Keratinocyte (primary cell): ENCODE data around the gene CIART. TPM values are rescaled to one million over a fixed set of nuclear protein-coding genes. Genes with fewer than 3 reads are reported as not detected.

Experiments used
- DNase-seq: peaks from one replicate; pipeline ENCODE4 v3.0.0-alpha.2; 2011; ENCODE audit warnings: low read depth, missing footprints, low spot score
- FAIRE-seq: peaks from 2 replicates; lab custom pipeline; 2011; peaks lifted over from hg19 to GRCh38; lab: Jason Lieb, UNC
- H2AFZ ChIP-seq: 2 replicates; pipeline ENCODE4 v1.6.0; 2012; ENCODE audit warnings: low read length, control low read depth, inconsistent platforms; ENCODE audit not compliant: control insufficient read depth
- H3K27ac ChIP-seq: 2 replicates; pipeline ENCODE4 v1.5.1; 2011; ENCODE audit warnings: low read length; ENCODE audit not compliant: control insufficient read depth, insufficient read depth
- H3K27me3 ChIP-seq: 3 replicates; pipeline ENCODE4 v1.6.0; 2011; ENCODE audit warnings: low read length; ENCODE audit not compliant: control insufficient read depth, insufficient read depth; ENCODE audit errors: extremely low read depth
- H3K36me3 ChIP-seq, 2 experiments: 2 replicates in 1 of 2; 3 replicates in 1 of 2; pipeline ENCODE4 v1.5.1; 2011; ENCODE audit warnings: low read length in 2 of 2, mild to moderate bottlenecking in 1 of 2; ENCODE audit not compliant: control insufficient read depth in 2 of 2, insufficient read depth in 2 of 2; ENCODE audit errors: extremely low read depth in 1 of 2
- H3K4me1 ChIP-seq: 3 replicates; pipeline ENCODE4 v1.5.1; 2011; ENCODE audit warnings: low read length; ENCODE audit not compliant: control insufficient read depth, insufficient read depth; ENCODE audit errors: extremely low read depth
- H3K4me2 ChIP-seq: 3 replicates; pipeline ENCODE4 v1.6.0; 2011; ENCODE audit warnings: low read depth, low read length; ENCODE audit not compliant: control insufficient read depth, insufficient read depth; ENCODE audit errors: extremely low read depth
- H3K4me3 ChIP-seq, 3 experiments: fragments of 200-600 bp in 1 of 3; sonication (generic) in 1 of 3; 2 replicates in 2 of 3; 3 replicates in 1 of 3; pipeline ENCODE4 v1.5.1; 2011 to 2016; ENCODE audit warnings: low read length in 3 of 3, mild to moderate bottlenecking in 3 of 3, control low read depth in 2 of 3, inconsistent platforms in 1 of 3, low read depth in 1 of 3, mixed read lengths in 1 of 3, mixed run types in 1 of 3, moderate library complexity in 1 of 3; ENCODE audit not compliant: control insufficient read depth in 2 of 3, insufficient read depth in 2 of 3; ENCODE audit errors: extremely low read depth in 1 of 3
- H3K79me2 ChIP-seq: 2 replicates; pipeline ENCODE4 v1.6.0; 2012; ENCODE audit warnings: low read length; ENCODE audit not compliant: control insufficient read depth, insufficient read depth
- H3K9ac ChIP-seq: 3 replicates; pipeline ENCODE4 v1.6.0; 2011; ENCODE audit warnings: low read length; ENCODE audit not compliant: control insufficient read depth, insufficient read depth; ENCODE audit errors: extremely low read depth
- H3K9me1 ChIP-seq: 3 replicates; pipeline ENCODE4 v1.6.0; 2011; ENCODE audit warnings: low read length; ENCODE audit not compliant: control insufficient read depth, insufficient read depth; ENCODE audit errors: extremely low read depth
- H3K9me3 ChIP-seq: 2 replicates; pipeline ENCODE4 v1.5.1; 2012; ENCODE audit warnings: low read depth, low read length; ENCODE audit not compliant: control insufficient read depth
- H4K20me1 ChIP-seq: 3 replicates; pipeline ENCODE4 v1.6.0; 2011; ENCODE audit warnings: low read length; ENCODE audit not compliant: control insufficient read depth, insufficient read depth; ENCODE audit errors: extremely low read depth
- EZH2 ChIP-seq: IDR thresholded peaks from one replicate; pipeline ENCODE4 v1.6.1; 2012; ENCODE audit warnings: inconsistent platforms, mild to moderate bottlenecking, low read length, moderate library complexity
- dilution Hi-C: fragments of 300-500 bp; cut with MboI; formaldehyde crosslinking; loops from one replicate; pipeline ENCODE4 v1.7.0; 2020; ENCODE audit warnings: low sequenced_read_pairs; ENCODE audit not compliant: extremely low pct_ligation_motif_present
- polyA plus RNA-seq, 5 experiments: library from polyadenylated mRNA; depleted of rRNA in 3 of 5; stranded (reverse) in 3 of 5; stranded (forward) in 1 of 5; unstranded in 1 of 5; fragments of >200 nt; gene quantifications; 1 replicate in 1 of 5; 2 replicates in 3 of 5; 3 replicates in 1 of 5; pipeline versions ENCODE4 v1.2.1 to v1.2.3, GENCODE V29; 2011 to 2012; ENCODE audit warnings: missing spikeins in 2 of 5, low read depth in 1 of 5, low replicate concordance in 1 of 5
- TF ChIP-seq, protein P1 (sequence below), 3 experiments: IDR thresholded peaks in 1 of 3; conservative IDR thresholded peaks in 1 of 3; optimal IDR thresholded peaks in 1 of 3; 2 replicates in 2 of 3; 3 replicates in 1 of 3; pipeline versions ENCODE3 to v1.5.1; 2011; ENCODE audit warnings: low read length in 3 of 3, mild to moderate bottlenecking in 3 of 3, moderate library complexity in 2 of 3, control low read depth in 1 of 3, inconsistent platforms in 1 of 3; ENCODE audit not compliant: insufficient read depth in 2 of 3; ENCODE audit errors: extremely low read depth in 1 of 3

The CIART gene
- polyA plus RNA-seq, 1 donor (not counting 4 experiments of a cell fraction or from before 2014, with no cell fraction given): 15.0 TPM

DNA sequence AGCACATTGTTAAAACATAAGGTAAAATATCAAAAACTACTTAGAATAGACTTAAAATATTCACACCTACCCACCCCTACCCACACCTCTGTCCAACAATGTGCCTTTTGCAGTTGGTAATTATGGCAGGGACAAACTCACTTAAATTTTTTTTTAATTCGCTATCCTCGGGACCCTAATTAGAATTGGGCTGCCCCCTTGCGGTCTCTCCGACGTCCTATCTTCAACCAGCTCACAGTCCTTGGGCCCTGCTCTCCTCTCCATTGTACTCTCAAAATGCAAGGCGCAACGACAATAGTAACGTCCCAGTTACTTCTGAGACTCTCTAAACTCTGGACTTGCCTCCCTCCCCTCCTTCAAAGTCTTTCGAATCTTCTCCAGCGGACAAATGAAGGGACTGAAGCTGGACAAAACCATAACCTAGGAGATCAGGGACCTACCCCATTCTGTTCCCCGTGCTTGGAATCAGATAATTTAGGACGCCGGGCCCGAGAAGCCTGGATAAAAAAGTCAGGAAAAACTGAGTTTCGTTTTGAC is 1.1 kb upstream of the CIART start:
- H3K27ac ChIP-seq: peak overlapping the region; percentile 91
- peak overlapping the region; percentile 42 to 77 (median 63) for H3K4me3 ChIP-seq
- peak overlapping the region; percentile 86 for H2AFZ ChIP-seq
- no peaks in the 10 kb centered on the region for H3K79me2 ChIP-seq
- H3K27me3 ChIP-seq: no peaks in the 10 kb centered on the region
- peak overlapping the region; percentile 93 for H3K4me2 ChIP-seq
- H3K36me3 ChIP-seq: peaks cover 2 to 7% of the 10 kb centered on the region in 2 experiments
- peak overlapping the region; percentile 90 for H3K9ac ChIP-seq
- no peaks in the 10 kb centered on the region for H4K20me1 ChIP-seq
- H3K9me1 ChIP-seq: no peaks in the 10 kb centered on the region
- dilution Hi-C loops: no loop called here
- DNase-seq: no peak
- peaks cover 18% of the 10 kb centered on the region for H3K4me1 ChIP-seq
- FAIRE-seq: peak; percentile 20
- TF ChIP-seq, protein P1, sequence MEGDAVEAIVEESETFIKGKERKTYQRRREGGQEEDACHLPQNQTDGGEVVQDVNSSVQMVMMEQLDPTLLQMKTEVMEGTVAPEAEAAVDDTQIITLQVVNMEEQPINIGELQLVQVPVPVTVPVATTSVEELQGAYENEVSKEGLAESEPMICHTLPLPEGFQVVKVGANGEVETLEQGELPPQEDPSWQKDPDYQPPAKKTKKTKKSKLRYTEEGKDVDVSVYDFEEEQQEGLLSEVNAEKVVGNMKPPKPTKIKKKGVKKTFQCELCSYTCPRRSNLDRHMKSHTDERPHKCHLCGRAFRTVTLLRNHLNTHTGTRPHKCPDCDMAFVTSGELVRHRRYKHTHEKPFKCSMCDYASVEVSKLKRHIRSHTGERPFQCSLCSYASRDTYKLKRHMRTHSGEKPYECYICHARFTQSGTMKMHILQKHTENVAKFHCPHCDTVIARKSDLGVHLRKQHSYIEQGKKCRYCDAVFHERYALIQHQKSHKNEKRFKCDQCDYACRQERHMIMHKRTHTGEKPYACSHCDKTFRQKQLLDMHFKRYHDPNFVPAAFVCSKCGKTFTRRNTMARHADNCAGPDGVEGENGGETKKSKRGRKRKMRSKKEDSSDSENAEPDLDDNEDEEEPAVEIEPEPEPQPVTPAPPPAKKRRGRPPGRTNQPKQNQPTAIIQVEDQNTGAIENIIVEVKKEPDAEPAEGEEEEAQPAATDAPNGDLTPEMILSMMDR (optimal IDR thresholded peaks at IDR 0.05 in 1 of 3, IDR thresholded peaks at IDR 0.05 in 1 of 3, conservative IDR thresholded peaks at IDR 0.05 in 1 of 3; ENCODE audit: extremely low read depth in 1 of 3, insufficient read depth in 2 of 3, low read length in 3 of 3): peak; percentile 67 to 76 (median 68)
- no peak for TF ChIP-seq EZH2
- no peaks in the 10 kb centered on the region for H3K9me3 ChIP-seq

DNA sequence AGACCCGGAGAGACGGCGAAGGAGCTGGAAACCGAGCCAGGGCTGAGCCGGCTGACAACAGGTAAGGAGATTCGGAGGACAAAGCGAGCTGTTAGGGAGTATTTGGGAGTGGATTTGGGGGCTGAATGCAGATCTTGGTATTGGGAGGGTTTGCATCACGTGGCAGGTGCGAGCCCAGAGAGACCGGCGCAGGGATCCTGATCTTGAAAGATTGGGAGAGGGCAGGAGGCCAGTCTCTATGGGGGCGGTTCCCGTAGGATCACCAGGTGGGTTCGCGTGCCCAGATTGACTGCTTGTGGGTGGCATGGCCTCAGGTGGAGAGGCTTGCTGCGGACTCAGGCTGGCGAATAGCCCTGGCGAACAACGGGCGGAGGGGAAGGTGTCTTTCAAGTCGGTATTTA is 204 bp downstream of the CIART start:
- no peak for TF ChIP-seq EZH2
- TF ChIP-seq, protein P1 (optimal IDR thresholded peaks at IDR 0.05 in 1 of 3, IDR thresholded peaks at IDR 0.05 in 1 of 3, conservative IDR thresholded peaks at IDR 0.05 in 1 of 3; ENCODE audit: extremely low read depth in 1 of 3, insufficient read depth in 2 of 3, low read length in 3 of 3): no peak
- peak overlapping the region; percentile 84 for H3K9ac ChIP-seq
- no peaks in the 10 kb centered on the region for H3K9me1 ChIP-seq
- peaks cover 18% of the 10 kb centered on the region for H3K4me1 ChIP-seq
- H2AFZ ChIP-seq: peak overlapping the region; percentile 96
- no peaks in the 10 kb centered on the region for H4K20me1 ChIP-seq
- DNase-seq: no peak
- H3K27me3 ChIP-seq: no peaks in the 10 kb centered on the region
- dilution Hi-C loops: no loop called here
- H3K36me3 ChIP-seq: peaks cover 6 to 10% of the 10 kb centered on the region in 2 experiments
- no peak for FAIRE-seq
- H3K27ac ChIP-seq: peak overlapping the region; percentile 74
- H3K79me2 ChIP-seq: no peaks in the 10 kb centered on the region
- peak overlapping the region; percentile 42 to 79 (median 72) for H3K4me3 ChIP-seq
- peak overlapping the region; percentile 88 for H3K4me2 ChIP-seq
- no peaks in the 10 kb centered on the region for H3K9me3 ChIP-seq
